CD4-positive, alpha-beta T cell treated with Interleukin-17A for 1 hour (primary cell): Measurements from ENCODE around the gene MTHFD1.
"Not testable (repeated sequence)": the region's sequence is repeated elsewhere in the genome, so short reads cannot be mapped to it uniquely, and the experiment has no call there.

Source experiments
- DNase-seq: peaks from one replicate; pipeline ENCODE4 v3.0.0-alpha.2; 2020

Gene MTHFD1

DNA sequence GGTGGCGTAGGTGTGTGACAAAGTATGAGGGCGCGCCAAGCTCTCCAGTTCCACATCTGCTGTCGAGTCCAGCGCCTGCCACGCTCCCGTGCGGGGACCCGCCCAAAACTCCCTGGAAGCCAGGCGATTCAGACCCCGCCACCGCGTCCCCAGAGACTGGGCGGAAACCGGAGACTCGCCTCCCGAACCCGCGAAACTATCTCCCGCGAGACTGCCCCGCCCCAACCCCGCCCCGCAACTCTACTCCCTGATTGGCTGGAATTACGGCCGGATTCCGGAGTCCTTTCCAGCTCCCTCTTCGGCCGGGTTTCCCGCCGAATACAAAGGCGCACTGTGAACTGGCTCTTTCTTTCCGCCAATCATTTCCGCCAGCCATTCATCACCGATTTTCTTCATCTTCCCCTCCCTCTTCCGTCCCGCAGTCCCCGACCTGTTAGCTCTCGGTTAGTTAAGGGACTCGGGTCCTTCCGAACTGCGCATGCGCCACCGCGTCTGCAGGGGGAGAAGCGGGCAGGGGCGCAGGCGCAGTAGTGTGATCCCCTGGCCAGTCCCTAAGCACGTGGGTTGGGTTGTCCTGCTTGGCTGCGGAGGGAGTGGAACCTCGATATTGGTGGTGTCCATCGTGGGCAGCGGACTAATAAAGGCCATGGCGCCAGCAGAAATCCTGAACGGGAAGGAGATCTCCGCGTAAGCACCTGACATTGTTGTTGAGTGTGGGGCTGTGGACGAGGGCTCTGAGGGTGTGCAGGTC is at the start of gene MTHFD1:
MTHFD1 (plus strand) TSS at position 572 of the 751 bp plus-strand sequence; CDS start at position 647, 75 bp downstream.
- peak; percentile 96 for DNase-seq

GRCh38 chr14:64338616-64339316 is 49.4 kb upstream of the MTHFD1 start:
- DNase-seq = peak; percentile 93

DNA sequence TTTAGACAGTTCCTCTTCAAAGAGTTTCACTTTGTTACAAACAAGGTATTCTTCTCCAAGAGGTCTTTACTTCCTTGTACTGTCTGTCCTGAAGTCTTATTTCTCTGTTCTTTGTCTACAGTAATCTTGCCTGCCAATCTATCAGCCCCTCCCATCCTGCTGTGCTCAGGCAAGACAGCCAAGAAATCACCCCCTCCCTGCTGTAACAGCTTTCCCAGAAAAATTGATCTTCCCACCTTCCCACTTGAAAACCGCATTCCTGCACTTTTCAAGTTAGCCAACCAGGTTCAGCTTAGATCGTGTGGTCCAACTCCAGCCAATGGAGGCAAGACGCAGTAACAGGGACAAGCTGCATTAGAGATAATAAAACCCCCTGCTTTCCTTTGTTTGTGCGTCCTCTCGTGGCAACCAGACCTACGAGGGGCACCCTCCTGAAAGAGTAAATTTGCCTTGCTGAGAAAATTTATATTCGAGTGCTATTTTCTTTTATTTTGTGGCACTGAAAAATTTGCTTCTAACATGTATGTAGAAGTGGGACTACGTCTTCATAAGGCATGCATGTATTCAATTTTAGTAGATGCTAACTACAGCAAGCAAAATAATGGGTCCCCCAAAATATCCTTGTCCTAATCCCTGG is 47.5 kb upstream of the MTHFD1 start:
- DNase-seq = no peak

DNA sequence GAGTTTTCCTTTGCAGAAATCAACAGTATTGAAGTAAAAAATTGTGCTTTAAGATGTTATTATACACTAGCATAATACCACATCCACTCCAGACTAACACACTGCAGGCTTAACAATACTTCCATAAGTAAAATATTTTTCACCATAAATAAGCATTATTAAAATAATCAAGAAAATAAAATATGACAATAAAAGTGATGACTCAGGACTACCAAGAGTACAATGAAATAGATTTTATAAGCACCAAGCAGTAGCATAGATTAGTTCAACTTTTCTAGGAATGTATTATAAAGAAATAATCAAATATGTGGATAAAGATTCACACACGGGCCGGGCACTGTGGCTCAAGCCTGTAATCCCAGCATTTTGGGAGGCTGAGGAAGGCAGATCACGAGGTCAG is 40.4 kb upstream of the MTHFD1 start:
- no peak for DNase-seq

DNA sequence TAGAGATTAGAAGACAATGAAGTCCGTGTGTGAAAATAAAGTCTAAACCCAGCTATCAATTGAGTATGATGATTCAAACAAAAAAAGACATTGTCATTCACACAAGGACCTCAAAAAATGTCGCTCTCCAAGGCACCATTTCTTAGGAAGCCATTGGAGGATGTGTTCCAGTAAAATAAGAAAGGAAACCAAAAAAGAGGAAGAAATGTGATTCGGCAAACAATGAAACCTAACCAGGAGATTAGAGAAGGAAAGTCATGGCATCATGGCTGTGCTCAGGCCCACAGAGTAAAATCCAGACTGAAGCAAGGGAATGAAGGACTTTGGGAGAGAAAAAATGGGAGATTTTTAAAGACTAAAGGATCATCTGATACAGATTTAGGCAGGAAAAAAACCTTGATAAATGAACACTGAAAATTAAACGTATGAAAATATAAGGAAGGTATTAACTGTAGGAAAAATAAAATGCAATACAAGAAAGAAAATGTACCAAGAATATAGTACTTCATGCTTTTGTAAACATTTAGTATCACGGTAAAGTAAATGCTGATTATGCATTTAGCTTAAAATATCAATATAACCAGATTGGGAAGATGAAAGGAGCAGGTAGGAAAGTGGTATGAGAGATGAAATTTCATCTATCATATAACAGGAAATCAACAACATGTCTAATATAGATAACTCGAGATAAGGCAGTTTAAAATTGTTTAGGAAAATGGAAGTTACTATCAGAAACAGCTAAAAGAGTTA is 38.2 kb upstream of the MTHFD1 start:
- DNase-seq = no peak

DNA sequence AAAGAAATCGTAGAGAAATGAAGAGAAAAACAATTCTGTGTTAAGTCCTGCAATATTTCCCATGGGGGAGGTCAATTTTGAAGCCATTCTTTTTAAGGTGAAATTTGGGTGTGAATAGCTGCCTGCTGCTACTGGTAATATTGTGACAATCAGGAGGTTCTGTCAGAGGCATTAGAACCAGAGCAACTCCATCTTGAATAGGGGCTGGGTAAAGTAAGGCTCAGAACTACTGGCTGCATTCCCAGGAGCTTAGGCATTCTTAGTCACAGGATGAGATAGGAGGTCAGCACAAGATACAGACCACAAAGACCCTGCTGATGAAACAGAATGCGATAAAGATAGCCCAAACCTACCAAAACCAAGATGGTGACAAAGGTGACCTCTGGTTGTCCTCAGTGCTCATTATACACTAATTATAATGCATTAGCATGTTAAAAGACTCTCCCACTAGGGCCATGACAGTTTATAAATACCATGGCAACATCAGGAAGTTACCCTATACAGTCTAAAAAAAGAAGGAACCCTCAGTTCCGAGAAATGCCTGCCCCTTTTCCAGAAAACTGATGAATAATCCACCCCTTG is 24.8 kb upstream of the MTHFD1 start:
- no peak for DNase-seq

GRCh38 chr14:64364907-64365306 is 23.2 kb upstream of the MTHFD1 start:
- no peak for DNase-seq

- DNase-seq = not testable (repeated sequence)
Measured at GRCh38 chr14:64365358-64365889, 22.7 kb upstream of the MTHFD1 start.

- no peak for DNase-seq
Measured at GRCh38 chr14:64369201-64369600, 19.0 kb upstream of the MTHFD1 start.

DNA sequence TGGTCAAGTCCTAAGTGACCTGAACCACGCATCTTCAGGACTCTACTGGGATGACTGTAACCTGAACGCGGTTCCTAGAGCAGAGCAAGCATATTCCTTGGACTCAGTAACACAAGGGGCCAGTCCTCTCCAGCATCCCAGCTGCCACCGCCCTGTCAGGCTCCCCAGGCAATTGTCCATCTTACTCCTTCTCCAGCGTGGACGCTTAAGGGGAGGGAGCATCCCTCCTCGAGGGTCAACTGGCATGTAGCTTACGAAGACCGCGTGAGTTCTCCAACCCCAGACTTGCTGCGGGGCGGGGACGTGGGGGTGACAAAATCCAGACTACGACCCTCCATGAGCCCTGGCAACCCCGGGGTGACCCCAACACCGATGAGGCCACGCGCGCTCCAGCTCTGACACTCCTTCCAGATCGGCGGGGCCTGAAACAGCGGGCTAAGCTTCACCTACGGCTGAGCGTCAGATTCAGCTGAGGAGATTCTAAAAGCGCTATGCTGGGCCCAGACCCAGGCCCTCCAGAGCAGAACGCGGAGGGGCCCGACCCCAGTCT is 846 bp upstream of the MTHFD1 start:
- no peak for DNase-seq

GRCh38 chr14:64388533-64389285 is 556 bp downstream of the MTHFD1 start:
- no peak for DNase-seq

DNA sequence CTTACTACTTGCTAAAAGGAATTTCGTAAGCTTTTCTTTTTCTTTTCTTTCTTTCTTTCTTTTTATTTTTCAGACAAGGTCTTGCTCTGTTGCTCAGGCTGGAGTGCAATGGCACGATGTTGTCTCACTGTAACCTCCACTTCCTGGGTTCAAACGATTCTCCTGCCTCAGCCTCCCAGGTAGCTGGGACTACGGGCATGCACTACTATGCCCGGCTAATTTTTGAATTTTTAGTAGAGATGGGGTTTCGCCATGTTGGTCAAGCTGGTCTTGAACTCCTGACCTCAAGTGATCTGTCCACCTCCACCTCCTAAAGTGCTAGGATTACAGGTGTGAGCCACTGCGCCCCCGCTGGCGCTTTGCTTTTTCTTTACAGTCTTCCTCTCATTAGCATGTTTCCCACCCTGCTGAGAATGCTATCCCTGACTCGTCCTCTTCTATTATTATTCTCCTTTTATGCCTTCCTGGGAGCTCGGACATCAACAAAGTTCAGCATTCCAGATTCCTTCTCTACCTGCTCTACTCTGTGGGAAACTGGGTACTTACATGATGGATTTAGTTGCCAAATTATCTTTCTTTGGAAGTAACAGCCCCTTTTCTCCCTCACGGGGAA is 3.1 kb downstream of the MTHFD1 start:
- no peak for DNase-seq

GRCh38 chr14:64391986-64392385 is 3.8 kb downstream of the MTHFD1 start:
- no peak for DNase-seq

DNA sequence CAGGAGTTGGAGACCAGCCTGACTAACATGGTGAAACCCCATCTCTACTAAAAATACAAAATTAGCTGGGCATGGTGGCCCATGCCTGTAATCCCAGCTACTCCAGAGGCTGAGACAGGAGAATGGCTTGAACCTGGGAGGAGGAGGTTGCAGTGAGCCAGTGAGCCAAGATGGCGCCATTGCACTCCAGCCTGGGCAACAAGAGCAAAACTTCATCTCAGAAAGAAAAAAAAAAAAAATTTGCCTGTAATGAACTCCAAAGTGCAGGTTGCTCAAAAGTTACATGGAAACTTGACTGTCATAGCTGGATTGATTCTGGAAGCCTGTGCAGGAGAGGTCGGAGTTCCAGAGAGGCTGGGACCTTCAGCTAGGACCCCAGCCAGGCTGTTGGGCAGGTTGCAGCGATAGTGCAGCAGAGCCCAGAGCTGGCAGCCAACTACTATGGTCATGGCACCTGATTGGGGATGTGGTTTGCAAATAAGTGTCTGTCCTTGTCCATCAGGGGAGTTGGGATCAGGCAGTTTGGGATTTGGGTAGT is 5.1 kb downstream of the MTHFD1 start:
- DNase-seq = not testable (repeated sequence)

DNA sequence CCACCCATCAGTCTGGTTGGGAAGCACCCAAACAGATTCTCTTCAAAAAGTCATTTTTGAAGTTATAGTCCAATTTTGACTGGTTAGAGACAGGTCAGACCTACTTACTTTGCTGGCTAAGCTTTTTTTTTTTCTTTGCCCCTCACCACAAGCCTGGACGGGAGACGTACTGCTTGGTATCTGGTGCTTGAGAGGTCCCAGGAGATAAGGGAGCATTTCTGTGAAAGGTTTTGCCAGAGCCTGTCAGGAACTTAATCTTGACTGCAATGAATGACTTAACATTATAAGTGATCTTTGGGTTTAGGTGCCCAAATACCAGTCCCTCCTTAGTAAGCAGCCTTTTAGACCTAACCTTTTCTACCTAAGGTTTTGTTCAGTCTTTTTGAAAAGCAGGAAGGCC is 6.3 kb downstream of the MTHFD1 start:
- no peak for DNase-seq

DNA sequence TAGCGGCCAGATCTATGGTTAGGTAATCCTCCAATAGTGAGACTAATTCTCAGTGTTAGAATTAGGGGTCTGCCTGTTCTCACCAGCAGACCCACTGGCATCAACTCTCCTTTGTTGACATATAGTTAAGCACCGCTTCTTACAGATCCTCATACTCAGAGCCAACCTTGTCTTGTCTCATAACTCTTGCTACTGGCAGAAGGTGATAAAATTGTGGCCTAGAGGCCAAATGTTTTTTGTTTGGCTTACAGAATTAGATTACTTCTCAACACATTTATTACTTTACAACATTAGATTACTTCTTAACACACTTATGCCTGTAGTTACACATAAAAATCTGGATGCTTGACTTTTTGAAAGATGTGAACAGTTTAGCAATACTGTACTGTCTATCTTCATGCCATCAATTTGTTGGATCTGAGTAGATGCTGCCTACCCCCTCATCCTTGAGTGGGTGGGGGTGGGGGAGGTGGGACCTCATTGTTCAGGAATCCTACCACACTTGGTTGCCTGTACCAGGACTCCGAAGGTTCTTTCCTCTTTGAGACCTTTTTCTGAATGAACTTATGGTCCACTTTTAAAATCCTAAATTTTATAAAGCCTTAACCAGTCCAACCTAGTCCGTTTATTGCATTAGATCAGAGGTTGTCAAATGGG is 7.0 kb downstream of the MTHFD1 start:
- DNase-seq = no peak

DNA sequence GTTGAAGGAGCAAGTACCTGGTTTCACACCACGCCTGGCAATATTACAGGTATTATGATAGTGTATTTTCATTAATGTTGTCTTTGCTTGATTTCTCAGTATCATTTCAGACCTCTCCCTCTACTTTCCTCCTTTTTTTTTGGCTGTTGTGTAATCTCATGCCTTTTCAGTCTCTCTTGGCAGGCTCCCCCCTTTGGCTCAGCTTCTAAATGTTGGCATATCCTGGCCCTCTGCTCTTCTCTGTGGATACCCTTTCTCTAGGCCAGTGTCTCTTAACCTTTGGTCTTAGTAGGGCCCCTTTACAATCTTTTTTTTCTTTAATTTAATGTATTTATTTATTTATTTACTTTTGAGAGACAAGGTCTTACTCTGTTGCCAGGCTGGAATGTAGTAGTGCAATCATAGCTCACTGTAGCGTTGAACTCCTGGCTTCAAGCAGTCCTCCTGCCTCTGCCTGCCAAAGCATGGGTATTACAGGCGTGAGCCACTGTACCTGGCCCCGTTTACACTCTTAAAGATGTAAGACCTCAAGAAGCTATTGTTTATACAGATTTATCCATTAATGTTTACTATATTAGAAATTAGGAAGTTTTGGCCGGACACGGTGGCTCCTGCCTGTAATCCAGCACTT is 12.8 kb downstream of the MTHFD1 start:
- no peak for DNase-seq

GRCh38 chr14:64401949-64402348 is 13.8 kb downstream of the MTHFD1 start:
- DNase-seq = no peak

- no peak for DNase-seq
Measured at GRCh38 chr14:64405295-64405694, 17.1 kb downstream of the MTHFD1 start.

DNA sequence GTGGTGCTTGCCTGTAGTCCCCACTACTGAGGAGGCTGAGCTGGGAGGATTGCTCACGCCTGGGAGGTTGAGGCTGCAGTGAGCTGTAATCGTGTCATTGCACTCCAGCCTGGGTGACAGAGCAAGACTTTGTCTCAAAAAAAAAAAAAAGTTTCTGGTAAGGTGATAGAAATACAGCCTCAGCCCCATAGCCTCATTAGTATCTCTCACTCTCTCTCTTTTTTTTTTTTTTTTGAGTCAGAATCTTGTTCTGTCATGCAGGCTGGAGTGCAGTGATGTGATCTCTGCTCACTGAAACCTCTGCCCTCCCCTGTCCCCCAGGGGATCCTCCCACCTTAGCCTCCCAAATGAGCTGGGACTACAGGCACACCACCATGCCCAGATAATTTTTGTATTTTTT is 19.2 kb downstream of the MTHFD1 start:
- no peak for DNase-seq
